Measurements from ENCODE around the gene SLC13A3.

The SLC13A3 gene

DNA sequence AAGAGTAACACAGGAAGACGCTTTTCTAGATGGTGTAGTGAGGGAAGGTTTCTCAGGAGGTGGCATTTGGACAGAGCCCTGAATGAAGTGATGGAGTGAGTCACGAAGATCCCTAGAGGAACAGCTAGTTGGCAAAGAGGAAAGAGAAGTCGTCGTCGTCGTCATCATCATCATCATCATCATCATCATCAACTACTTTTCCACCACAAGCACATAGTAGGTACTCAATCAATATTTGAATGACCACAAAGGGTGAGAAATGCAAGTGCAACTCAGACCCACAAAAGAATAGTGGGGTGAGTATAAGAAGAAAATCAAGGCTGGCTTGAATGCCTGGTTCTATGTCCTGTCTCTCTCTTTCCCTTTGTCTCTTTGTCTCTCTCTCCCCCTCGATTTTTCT lies 72.5 kb downstream of the SLC13A3 start:
- H3K9me3 ChIP-seq (ENCODE audit: insufficient read depth, low read depth, low read length), result peaks cover 13% of the 10 kb centered on the region
- no peak overlapping the region for H3K9ac ChIP-seq (ENCODE audit: low read depth, low read length)
- H3K4me3 ChIP-seq (ENCODE audit: low read length), result no peak overlapping the region
- H3K4me1 ChIP-seq (ENCODE audit: insufficient read depth, low read length), result peaks cover 10% of the 10 kb centered on the region; the same call in 1 of the 2 replicates
- H3K27ac ChIP-seq (ENCODE audit: low read length), result no peak overlapping the region
- H3K36me3 ChIP-seq (ENCODE audit: insufficient read depth, low read depth, low read length), result no peaks in the 10 kb centered on the region
- no peaks in the 10 kb centered on the region for H3K27me3 ChIP-seq (ENCODE audit: insufficient read depth, low read length)

DNA sequence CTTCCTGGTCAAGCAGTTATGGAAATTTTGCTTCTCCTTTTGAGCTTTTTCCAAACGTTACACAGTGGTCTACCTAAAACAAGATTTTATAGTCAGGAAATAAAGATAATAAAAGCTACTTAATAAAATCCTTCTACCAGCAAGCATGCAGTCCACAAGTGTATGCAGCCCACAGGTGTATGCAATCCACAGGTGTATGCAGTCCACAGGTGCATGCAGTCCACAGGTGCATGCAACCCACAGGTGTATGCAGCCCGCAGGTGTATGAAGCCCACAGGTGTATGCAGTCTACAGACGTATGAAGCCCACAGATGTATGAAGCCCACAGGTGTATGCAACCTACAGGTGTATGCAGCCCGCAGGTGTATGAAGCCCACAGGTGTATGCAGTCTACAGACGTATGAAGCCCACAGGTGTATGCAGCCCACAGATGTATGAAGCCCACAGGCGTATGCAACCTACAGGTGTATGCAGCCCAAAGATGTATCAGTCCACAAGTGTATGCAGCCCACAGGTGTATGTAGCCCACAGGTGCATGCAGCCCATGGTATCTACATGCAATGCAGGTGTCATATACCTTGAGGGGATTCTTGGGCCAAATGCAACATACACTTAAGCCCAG lies 74.4 kb downstream of the SLC13A3 start:
- no peak overlapping the region for H3K4me3 ChIP-seq (ENCODE audit: low read length)
- no peak overlapping the region for H3K9ac ChIP-seq (ENCODE audit: low read depth, low read length)
- no peaks in the 10 kb centered on the region for H3K4me1 ChIP-seq (ENCODE audit: insufficient read depth, low read length)
- no peak overlapping the region for H3K27ac ChIP-seq (ENCODE audit: low read length)
- no peaks in the 10 kb centered on the region for H3K27me3 ChIP-seq (ENCODE audit: insufficient read depth, low read length)
- H3K9me3 ChIP-seq (ENCODE audit: insufficient read depth, low read depth, low read length), result peaks cover 13% of the 10 kb centered on the region
- no peaks in the 10 kb centered on the region for H3K36me3 ChIP-seq (ENCODE audit: insufficient read depth, low read depth, low read length)

- Histone ChIP-seq H3K9me3 (ENCODE audit: insufficient read depth, low read depth, low read length) (peaks cover 6% of the 10 kb centered on the region; the same call in 1 of the 2 replicates), H3K27ac (ENCODE audit: low read length) (no peak overlapping the region), H3K4me3 (ENCODE audit: low read length) (no peak overlapping the region), H3K9ac (ENCODE audit: low read depth, low read length) (no peak overlapping the region), H3K27me3 (ENCODE audit: insufficient read depth, low read length) (no peaks in the 10 kb centered on the region), H3K36me3 (ENCODE audit: insufficient read depth, low read depth, low read length) (no peaks in the 10 kb centered on the region), H3K4me1 (ENCODE audit: insufficient read depth, low read length) (no peaks in the 10 kb centered on the region)
These were observed 75.3 kb downstream of the SLC13A3 start for GRCh38 chr20:46575937-46576461.

- no peak overlapping the region for H3K27ac ChIP-seq (ENCODE audit: low read length)
- no peaks in the 10 kb centered on the region for H3K36me3 ChIP-seq (ENCODE audit: insufficient read depth, low read depth, low read length)
- no peaks in the 10 kb centered on the region for H3K4me1 ChIP-seq (ENCODE audit: insufficient read depth, low read length)
- H3K9ac ChIP-seq (ENCODE audit: low read depth, low read length), result no peak overlapping the region
- H3K4me3 ChIP-seq (ENCODE audit: low read length), result no peak overlapping the region
- peaks cover under 1% of the 10 kb centered on the region; the same call in 1 of the 2 replicates for H3K9me3 ChIP-seq (ENCODE audit: insufficient read depth, low read depth, low read length)
- H3K27me3 ChIP-seq (ENCODE audit: insufficient read depth, low read length), result no peaks in the 10 kb centered on the region
These were observed 75.9 kb downstream of the SLC13A3 start for GRCh38 chr20:46575394-46575793.

GRCh38 chr20:46573788-46574584 lies 77.3 kb downstream of the SLC13A3 start:
- Histone ChIP-seq H3K27me3 (ENCODE audit: insufficient read depth, low read length) (no peaks in the 10 kb centered on the region), H3K36me3 (ENCODE audit: insufficient read depth, low read depth, low read length) (no peaks in the 10 kb centered on the region), H3K9ac (ENCODE audit: low read depth, low read length) (no peak overlapping the region), H3K4me1 (ENCODE audit: insufficient read depth, low read length) (no peaks in the 10 kb centered on the region), H3K27ac (ENCODE audit: low read length) (no peak overlapping the region), H3K9me3 (ENCODE audit: insufficient read depth, low read depth, low read length) (no peaks in the 10 kb centered on the region), H3K4me3 (ENCODE audit: low read length) (no peak overlapping the region)

GRCh38 chr20:46573234-46573633 lies 78.0 kb downstream of the SLC13A3 start:
- H3K9ac ChIP-seq (ENCODE audit: low read depth, low read length), result no peak overlapping the region
- H3K9me3 ChIP-seq (ENCODE audit: insufficient read depth, low read depth, low read length), result no peaks in the 10 kb centered on the region
- H3K27me3 ChIP-seq (ENCODE audit: insufficient read depth, low read length), result no peaks in the 10 kb centered on the region
- no peak overlapping the region for H3K4me3 ChIP-seq (ENCODE audit: low read length)
- no peaks in the 10 kb centered on the region for H3K36me3 ChIP-seq (ENCODE audit: insufficient read depth, low read depth, low read length)
- H3K27ac ChIP-seq (ENCODE audit: low read length), result no peak overlapping the region
- no peaks in the 10 kb centered on the region for H3K4me1 ChIP-seq (ENCODE audit: insufficient read depth, low read length)

DNA sequence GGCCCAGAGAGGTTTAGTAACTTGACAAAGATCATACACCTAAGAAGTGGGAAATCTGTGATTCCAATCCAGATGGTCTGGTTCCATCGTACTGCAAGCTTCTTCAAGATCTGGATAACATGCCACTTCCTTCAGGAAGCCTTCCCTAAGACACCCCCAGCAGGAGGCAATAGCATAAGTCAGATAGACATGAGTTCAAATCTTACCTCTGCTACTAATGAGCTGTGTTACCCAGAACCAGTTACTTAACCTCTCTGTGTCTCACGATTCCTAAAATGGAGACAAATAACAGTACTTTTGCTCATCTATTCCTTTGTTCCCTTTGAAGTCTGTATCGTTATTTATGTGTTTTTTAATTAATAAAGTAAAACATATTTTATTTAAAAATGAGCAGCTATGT lies 78.5 kb downstream of the SLC13A3 start:
- no peaks in the 10 kb centered on the region for H3K27me3 ChIP-seq (ENCODE audit: insufficient read depth, low read length)
- no peaks in the 10 kb centered on the region for H3K36me3 ChIP-seq (ENCODE audit: insufficient read depth, low read depth, low read length)
- H3K27ac ChIP-seq (ENCODE audit: low read length), result no peak overlapping the region
- H3K4me1 ChIP-seq (ENCODE audit: insufficient read depth, low read length), result no peaks in the 10 kb centered on the region
- H3K9me3 ChIP-seq (ENCODE audit: insufficient read depth, low read depth, low read length), result no peaks in the 10 kb centered on the region
- no peak overlapping the region for H3K9ac ChIP-seq (ENCODE audit: low read depth, low read length)
- no peak overlapping the region for H3K4me3 ChIP-seq (ENCODE audit: low read length)

DNA sequence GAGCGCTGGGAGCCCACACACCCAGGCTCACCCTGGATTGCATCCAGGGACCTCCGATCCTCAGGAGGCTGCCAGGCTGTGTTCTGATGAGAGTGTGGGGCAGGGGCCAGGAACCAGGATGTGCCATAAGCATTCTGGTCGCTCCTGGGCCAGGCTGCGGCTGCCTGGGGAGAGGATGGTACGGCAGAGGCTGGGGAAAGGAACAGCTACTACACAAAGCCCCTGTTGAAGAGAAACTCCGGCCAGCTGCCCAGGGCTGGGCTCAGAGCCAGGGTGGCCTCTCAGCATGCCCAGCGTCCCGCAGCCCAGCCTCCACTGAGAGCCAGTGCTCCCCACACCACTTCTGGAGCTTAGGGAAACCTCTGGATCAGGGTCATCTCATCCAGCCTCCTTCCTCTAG lies 79.1 kb downstream of the SLC13A3 start:
- Histone ChIP-seq H3K36me3 (ENCODE audit: insufficient read depth, low read depth, low read length) (no peaks in the 10 kb centered on the region), H3K27ac (ENCODE audit: low read length) (no peak overlapping the region), H3K4me3 (ENCODE audit: low read length) (no peak overlapping the region), H3K27me3 (ENCODE audit: insufficient read depth, low read length) (no peaks in the 10 kb centered on the region), H3K4me1 (ENCODE audit: insufficient read depth, low read length) (no peaks in the 10 kb centered on the region), H3K9ac (ENCODE audit: low read depth, low read length) (no peak overlapping the region), H3K9me3 (ENCODE audit: insufficient read depth, low read depth, low read length) (no peaks in the 10 kb centered on the region)

DNA sequence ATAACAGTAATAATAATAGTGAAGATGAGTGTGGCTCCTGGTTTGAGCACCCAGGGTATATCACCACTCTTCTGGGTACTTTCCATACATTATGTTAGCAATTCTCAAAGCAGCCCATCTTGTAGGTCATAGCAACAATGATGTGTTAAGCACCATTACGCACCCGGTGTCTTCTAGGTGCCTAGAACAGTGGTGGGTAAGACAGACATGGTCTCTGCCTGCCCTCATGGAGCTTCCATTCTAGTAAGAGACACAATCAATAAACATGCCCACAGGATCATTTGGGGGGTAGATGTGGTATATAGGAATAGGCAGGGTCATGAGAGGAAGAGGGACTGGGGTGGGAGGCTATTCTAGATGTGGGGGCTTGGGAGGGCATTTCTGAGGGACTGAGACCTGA lies 79.8 kb downstream of the SLC13A3 start:
- Histone ChIP-seq H3K36me3 (ENCODE audit: insufficient read depth, low read depth, low read length) (no peaks in the 10 kb centered on the region), H3K9me3 (ENCODE audit: insufficient read depth, low read depth, low read length) (no peaks in the 10 kb centered on the region), H3K9ac (ENCODE audit: low read depth, low read length) (no peak overlapping the region), H3K27me3 (ENCODE audit: insufficient read depth, low read length) (no peaks in the 10 kb centered on the region), H3K4me3 (ENCODE audit: low read length) (no peak overlapping the region), H3K4me1 (ENCODE audit: insufficient read depth, low read length) (no peaks in the 10 kb centered on the region), H3K27ac (ENCODE audit: low read length) (no peak overlapping the region)

- H3K36me3 ChIP-seq (ENCODE audit: insufficient read depth, low read depth, low read length), result no peaks in the 10 kb centered on the region
- no peaks in the 10 kb centered on the region for H3K9me3 ChIP-seq (ENCODE audit: insufficient read depth, low read depth, low read length)
- H3K4me1 ChIP-seq (ENCODE audit: insufficient read depth, low read length), result no peaks in the 10 kb centered on the region
- H3K4me3 ChIP-seq (ENCODE audit: low read length), result no peak overlapping the region
- no peak overlapping the region for H3K9ac ChIP-seq (ENCODE audit: low read depth, low read length)
- no peaks in the 10 kb centered on the region for H3K27me3 ChIP-seq (ENCODE audit: insufficient read depth, low read length)
- H3K27ac ChIP-seq (ENCODE audit: low read length), result no peak overlapping the region
These were observed 80.3 kb downstream of the SLC13A3 start for GRCh38 chr20:46570956-46571355.

- Histone ChIP-seq H3K9ac (ENCODE audit: low read depth, low read length) (no peak overlapping the region), H3K27ac (ENCODE audit: low read length) (no peak overlapping the region), H3K36me3 (ENCODE audit: insufficient read depth, low read depth, low read length) (no peaks in the 10 kb centered on the region), H3K4me3 (ENCODE audit: low read length) (no peak overlapping the region), H3K9me3 (ENCODE audit: insufficient read depth, low read depth, low read length) (no peaks in the 10 kb centered on the region), H3K4me1 (ENCODE audit: insufficient read depth, low read length) (no peaks in the 10 kb centered on the region), H3K27me3 (ENCODE audit: insufficient read depth, low read length) (no peaks in the 10 kb centered on the region)
These were observed 81.3 kb downstream of the SLC13A3 start for GRCh38 chr20:46569961-46570360.

GRCh38 chr20:46568570-46569129 lies 82.6 kb downstream of the SLC13A3 start:
- H3K27me3 ChIP-seq (ENCODE audit: insufficient read depth, low read length), result no peaks in the 10 kb centered on the region
- H3K9ac ChIP-seq (ENCODE audit: low read depth, low read length), result no peak overlapping the region
- H3K27ac ChIP-seq (ENCODE audit: low read length), result no peak overlapping the region
- no peaks in the 10 kb centered on the region; the same call in 1 of the 2 replicates for H3K4me1 ChIP-seq (ENCODE audit: insufficient read depth, low read length)
- no peak overlapping the region for H3K4me3 ChIP-seq (ENCODE audit: low read length)
- H3K9me3 ChIP-seq (ENCODE audit: insufficient read depth, low read depth, low read length), result no peaks in the 10 kb centered on the region
- no peaks in the 10 kb centered on the region for H3K36me3 ChIP-seq (ENCODE audit: insufficient read depth, low read depth, low read length)
